Left ventricle myocardium superior (tissue), 1 donor: ENCODE data around the gene DNAI2. TPM values are rescaled to one million over a fixed set of nuclear protein-coding genes. Genes with fewer than 3 reads are reported as not detected.

Source experiments
- ATAC-seq: fragments of 200-7000 bp; cut with Tn5 transposase; one replicate; pipeline ENCODE4 v1.9.1; 2020; ENCODE audit warnings: mild to moderate bottlenecking, moderate library complexity
- DNase-seq: peaks from one replicate; pipeline ENCODE4 v3.0.0-alpha.2; 2020
- intact Hi-C: fragments of 100-400 bp; cut with micrococcal nuclease; formaldehyde crosslinking; loops from one replicate; pipeline ENCODE4 v1.11.0; 2022
- total RNA-seq: library from RNA; stranded (reverse); fragmentation: NEBNext Ultra II Directional; extraction: Animal tissue kit (Norgen Biotek cat#: 25700); gene quantifications from one replicate; pipeline ENCODE4 v1.2.1, GENCODE V29; 2021
- donor health status: DM: no; HTN: yes; CAD: no; lungs with severe emphysema.

The DNAI2 gene
- total RNA-seq, 1 donor from 2014 or later: not detected

DNA sequence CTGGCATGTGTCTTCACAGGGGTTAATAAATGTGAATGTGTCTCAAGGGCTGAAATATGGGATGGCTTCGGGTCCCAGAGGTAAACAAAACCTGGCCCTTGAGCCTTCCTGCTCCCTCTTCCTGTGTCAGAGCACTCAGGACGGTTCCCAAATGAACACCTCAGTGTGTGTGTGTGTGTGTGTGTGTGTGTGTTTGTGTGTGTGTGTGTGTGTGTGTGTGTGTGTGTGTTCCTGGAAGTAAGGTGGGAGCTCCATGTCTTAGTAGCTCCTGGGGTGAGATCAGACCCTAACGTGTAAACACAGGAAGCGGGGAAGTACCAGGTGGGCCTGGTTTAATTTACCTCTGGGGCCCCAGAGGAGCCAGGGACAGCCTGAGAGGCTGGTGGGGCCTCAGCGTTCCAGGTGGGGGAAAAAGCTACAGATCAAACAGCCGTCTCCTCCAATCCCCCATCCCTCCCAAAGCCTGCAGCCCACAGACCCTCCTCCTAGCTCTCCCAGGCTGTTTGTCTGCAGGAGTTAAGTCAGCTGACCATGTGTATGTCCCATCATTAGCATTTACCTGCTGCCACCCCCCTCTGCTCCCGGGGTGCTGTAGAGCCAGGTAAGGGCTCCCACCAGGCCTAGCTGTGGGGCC lies 58.1 kb downstream of the DNAI2 start:
- DNase-seq (no peak), ATAC-seq (no peak)
- intact Hi-C loops: no loop called here

DNA sequence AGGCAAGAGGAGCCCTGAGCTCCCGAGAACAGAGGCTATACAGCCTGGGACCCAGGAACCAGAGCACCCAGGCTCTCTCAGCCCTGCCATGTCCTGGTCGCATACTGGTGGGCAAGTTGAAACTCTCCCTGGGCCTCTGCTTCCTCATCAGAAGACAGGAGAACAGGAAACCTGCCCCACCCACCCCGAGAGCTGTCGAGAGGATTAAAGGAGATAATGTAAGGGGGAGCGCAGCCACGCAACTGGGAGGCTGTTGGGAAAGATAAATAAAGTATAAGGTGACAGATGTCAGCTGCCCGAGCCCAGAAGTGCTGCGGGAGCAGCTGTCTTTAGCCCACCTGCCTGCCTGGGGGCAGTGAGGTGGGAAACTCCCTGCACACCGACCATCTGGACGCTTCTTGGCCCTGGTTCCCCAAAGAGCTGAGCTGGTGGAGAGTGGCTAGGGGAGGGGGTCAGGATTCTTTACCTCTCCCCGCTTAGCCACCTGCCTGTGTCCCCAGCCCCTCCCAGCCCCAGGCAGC lies 58.8 kb downstream of the DNAI2 start:
- intact Hi-C loops: no loop called here
- ATAC-seq (no peak), DNase-seq (no peak)

DNA sequence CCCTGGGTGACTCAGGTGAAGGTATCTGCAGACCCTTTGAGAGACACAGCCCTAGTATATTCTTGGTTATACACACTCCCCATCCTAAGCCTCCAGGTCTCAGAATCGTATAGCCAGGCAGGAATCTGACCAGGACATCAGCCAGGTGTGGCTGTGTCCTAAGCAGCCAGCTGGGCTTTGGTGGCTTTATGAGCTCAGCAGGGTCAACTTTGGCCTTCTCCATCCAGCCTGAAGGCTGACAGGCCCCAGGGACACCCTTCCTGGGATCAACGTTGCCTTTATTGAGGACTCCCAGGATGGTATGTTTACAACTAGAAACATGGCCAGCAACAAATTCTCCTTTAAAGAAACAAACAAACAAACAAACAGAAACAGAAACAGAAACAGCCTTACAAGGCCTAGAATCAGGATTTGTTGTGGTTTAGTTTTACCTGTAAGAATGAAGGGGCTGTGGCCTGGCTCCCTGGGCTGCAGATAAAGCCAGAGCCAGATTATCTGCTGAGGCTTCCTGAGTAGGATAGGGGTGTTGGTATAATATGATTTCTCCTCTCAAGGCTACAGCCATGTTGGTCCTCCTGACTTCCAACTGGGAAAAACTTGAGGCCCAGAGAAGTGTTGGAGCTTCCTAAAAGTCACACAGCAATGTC lies 60.5 kb downstream of the DNAI2 start:
- DNase-seq (no peak), ATAC-seq (no peak)
- intact Hi-C loops: no loop called here

DNA sequence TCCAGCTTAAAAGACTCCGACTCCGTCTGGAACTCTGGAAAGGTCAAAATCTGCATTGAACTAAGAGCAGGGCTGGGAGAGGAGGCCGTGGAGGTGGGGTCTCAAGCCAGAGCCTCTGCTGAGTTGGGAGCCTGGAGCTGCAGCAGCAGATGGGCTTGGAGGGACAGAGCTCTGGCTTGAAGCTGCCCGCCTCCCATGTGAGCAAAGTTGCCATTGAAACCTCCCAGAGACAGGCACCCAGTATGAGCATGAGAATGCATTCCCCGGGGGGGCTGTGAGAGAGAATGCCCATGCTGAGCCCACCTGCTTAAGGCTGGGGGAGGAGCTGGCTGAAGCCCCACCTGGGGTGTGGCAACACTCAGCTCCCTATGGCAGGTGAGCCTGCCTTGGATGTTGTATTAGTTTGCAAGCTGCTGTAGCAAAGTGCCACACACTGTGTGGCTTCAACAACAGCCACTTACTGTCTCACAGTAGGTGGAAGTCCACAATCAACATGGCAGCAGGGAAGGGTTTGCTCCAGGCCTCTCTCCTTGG lies 61.6 kb downstream of the DNAI2 start:
- ATAC-seq (no peak), DNase-seq (no peak)
- intact Hi-C loops: no loop called here

DNA sequence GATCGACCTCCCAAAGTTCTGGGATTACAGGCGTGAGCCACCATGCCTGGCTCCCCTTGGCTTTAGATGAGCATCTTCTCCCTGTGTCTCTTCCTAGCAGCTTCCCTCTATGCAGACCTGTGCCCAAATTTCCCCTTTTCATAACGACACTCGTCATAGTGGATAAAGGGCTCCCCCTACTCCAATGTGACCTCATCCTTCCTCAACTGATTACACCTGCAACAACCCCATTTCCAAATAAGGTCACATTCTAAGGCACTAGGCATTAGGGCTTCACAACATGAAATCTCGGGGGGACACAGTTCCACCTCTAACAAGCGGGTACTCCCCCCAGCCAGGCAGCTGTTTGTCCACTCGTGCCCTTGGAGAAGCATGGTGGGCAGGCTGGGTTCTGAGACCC lies 62.3 kb downstream of the DNAI2 start:
- ATAC-seq (no peak), DNase-seq (no peak)
- intact Hi-C loops: no loop called here

DNA sequence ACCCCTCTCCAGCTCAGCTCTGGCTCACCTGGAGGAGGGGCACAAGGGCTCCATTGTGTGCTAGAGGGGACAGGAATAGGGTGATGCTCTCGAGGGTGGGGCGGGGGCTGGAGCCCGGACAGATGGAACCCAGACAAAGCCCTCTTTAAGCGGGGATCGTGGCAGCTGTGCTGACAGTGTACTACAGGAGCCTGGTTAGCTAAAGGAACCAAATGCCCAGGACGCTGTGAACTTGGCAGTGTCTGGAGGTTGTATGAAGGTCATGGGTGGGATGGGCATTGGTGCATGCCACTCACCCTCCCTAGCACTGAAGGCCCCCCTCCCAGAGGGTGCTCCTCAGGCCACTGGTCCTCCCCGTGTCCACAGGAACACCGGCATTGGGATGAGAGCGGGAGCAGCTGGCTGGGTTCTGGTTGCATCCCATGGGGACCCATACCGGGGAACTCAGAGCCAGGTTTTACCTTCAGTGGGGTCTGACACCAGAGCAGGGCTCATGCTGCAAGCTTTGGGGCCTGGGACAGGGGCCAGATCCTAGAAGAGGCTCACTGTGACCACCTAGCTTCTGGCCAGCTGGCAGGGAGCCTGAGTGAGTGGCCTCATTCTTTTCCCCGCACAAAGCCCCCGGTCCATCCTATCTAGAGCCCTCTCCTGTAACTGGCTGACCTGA lies 63.9 kb downstream of the DNAI2 start:
- no peak for DNase-seq
- no peak for ATAC-seq
- intact Hi-C loops: no loop called here

DNA sequence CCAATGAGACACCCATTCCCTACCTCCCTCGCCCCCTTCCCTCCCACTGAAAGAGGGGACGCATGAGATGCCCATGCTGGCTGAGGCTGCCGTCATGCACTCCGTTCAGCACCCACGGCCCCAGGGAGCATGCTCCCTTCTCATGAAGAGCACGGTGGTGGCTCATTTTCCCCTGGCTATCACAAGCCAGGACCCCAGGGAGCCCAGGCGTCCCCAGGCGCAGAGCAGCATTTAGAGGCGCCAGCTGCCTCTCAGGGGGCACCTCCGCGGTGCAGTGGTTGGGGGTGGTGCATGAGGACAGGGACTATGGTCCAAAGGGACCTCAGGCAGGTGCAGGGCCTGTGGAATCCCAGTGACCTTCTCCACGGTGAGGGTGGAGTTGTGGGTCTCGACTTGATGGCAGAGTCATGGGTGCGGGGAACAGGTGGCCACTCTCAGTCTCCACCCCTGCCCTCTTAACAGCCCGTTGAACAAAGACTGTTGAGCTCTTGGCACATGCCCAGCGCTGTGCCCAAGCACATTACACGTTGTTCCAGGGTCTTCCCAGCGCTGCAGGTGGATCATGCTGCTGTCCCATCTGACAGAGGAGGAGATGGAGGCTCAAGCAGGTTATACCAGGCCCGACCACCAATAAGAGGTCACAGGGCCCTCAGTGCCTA lies 65.6 kb downstream of the DNAI2 start:
- intact Hi-C loops: no loop called here
- ATAC-seq (no peak), DNase-seq (no peak)

DNA sequence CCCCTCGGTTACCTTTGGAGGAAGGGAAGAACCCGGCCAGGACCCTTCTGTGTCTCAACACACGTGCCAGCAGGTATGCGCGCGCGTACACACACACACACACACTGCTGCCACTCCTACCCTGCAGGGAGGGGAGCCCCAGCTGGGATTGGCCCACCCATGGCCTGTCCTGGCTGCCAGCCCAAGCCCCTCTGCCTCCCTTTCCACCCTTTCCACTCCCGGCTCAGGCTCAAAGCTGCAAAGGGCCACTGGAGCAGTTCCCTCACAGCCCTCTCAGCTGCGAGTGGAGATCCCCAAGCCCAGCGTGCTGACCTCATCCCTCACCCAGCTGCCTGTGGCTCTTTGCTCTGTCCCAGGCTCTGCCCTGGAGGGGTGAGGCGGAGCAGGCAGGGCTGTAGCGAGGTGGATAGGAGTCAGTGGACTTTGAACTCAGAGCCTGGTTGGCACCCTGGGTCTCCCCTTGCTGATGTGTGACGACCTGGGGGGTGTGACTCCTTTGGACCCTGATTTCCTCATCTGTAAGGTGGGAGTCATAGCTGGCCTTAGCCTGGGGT lies 66.5 kb downstream of the DNAI2 start:
- ATAC-seq: no peak
- no peak for DNase-seq
- intact Hi-C loops: no loop called here

DNA sequence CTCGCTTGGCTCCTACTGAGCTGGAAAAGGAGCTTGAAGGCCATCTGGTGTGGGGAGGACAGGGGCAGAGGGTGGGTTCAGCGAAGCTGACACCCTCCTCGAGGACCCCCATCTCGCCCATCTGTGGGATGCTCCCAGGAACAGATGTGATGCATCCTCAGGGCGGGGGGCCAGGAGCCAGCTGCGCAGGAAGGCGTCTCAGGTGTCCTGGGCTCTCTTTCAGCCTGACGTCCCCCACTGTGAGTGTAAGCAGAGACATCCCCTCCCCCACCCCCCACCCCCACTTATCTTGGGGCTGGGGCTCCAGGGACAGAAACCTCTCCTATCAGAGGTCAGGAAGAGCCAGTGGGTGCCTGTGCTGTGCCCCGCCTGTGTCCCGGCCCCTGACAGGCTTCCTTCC lies 68.2 kb downstream of the DNAI2 start:
- intact Hi-C loops: no loop called here
- DNase-seq: no peak
- no peak for ATAC-seq

DNA sequence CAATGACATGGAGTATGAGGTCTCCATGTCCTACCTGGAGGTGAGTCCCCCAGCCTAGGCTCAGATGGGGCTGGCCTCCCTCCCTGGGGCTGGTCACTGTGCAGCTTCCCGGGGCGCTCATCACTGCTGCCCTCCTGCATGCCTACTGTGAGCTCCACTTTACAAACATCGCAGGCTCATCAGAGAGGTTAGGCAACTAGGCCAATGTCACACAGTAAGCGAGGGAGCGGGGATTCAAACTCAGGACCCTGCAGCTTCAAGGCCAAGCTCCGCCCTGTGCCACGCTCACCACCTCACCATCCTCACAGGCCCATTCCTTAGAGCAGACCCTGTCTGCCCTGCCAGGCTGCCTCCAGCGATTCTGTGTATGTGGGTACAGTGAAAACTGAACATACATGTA lies 69.1 kb downstream of the DNAI2 start:
- no peak for DNase-seq
- intact Hi-C loops: no loop called here
- ATAC-seq: no peak

DNA sequence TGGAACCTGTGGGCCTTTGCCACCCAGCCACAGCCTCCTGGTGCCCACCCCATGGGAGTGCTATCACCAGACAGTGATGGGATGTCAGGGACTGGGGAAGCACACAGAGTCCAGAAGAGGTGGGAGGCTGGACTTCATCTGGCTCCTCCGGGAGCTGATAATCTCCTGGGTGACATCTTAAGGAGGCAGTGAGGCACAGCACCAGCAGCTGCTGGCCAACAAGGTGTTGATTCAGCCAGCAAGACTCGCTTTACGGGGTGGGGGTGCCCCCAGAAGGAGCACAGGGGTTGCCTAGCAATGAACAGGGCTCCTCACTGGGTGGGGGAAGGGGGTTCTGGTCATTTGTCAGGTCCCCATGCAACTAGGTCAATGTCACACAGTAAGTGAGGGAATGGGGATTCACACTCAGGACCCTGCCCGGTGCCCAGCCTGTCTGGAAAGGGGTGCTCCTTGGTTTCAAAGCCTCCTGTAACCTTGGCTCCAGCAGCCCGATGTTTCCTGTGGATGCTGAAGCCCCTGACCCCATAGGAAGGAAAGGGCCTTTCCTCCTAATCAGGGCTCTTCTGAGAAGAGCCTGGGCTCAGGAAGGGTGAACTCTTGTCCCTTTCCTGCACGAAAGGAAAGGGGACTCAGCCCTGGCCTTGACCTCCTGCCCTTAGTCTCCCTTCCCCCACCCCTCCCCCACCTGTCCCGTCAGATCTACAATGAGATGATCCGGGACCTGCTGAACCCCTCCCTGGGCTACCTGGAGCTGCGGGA lies 69.7 kb downstream of the DNAI2 start:
- intact Hi-C loops: no loop called here
- ATAC-seq: no peak
- DNase-seq: no peak

DNA sequence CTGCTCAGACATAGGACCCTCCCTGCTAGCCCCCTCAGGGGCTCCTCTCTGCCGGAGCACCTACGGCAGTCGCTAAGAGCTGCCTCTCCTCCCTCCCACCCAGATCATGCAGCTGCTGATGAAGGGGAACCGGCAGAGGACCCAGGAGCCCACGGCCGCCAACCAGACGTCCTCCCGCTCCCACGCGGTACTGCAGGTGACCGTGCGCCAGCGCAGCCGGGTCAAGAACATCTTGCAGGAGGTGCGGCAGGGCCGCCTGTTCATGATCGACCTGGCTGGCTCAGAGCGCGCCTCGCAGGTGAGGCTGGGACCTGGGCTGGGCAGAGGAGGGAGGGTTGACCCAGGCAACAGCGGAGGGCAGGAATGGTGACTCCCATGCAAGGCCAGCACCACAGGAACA lies 70.6 kb downstream of the DNAI2 start:
- ATAC-seq (no peak), DNase-seq (no peak)
- intact Hi-C loops: no loop called here

DNA sequence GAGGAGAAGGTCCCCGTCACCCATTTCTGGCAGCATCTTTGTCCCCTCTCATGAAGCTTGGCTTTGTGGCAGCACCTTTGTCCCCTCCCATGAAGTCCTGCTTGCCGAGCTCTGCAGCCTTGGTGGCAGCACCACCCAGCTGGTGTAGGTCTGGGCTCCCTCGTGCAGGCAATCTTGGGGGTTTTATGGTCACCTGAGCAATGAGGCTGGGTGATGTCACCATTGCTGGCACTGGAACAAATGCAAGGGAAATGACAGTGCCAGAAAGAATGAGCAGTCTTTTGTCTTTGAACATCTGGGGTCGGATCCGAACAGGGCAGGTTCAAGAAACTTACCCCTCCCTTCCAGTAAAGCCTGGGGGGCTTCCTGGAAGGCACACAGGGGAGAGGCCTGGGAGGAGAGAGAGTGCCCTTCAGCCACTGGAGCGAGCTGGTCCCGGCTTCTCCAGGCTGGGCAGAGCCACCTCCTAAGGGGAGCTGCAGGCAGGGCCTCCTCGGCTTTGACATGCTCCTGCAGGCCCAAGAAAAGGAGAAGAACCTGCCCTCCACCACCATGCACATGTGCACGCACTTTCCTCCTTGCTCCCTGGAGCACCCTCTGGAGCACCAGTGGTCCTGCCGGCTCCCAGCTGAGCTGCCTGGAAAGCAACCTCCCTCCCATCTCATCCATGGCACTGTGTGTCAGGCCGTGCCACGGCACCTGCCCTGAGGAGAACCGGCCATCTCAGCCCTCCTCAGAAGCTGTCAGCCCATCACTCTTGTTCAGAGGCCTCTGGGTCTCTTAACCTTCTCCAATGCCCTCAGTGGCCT lies 71.6 kb downstream of the DNAI2 start:
- intact Hi-C loops: no loop called here
- DNase-seq (no peak), ATAC-seq (no peak)

DNA sequence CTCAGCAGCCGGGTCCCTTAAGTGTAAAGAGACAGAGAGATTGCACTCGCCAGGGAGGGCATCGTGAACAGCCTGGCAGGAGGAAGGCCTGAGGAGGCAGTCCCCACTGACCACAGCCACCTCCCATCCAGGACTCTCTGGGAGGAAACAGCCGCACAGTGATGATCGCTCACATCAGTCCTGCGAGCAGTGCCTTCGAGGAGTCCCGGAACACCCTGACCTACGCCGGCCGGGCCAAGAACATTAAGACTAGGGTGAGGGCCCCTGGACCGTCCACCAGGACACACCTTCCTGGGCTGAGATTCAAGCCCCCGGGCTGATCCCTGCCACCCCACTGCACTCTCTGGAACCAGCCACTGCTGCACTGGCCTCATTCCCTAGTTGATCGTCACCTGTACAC lies 73.6 kb downstream of the DNAI2 start:
- DNase-seq (no peak), ATAC-seq (no peak)
- intact Hi-C loops: no loop called here

DNA sequence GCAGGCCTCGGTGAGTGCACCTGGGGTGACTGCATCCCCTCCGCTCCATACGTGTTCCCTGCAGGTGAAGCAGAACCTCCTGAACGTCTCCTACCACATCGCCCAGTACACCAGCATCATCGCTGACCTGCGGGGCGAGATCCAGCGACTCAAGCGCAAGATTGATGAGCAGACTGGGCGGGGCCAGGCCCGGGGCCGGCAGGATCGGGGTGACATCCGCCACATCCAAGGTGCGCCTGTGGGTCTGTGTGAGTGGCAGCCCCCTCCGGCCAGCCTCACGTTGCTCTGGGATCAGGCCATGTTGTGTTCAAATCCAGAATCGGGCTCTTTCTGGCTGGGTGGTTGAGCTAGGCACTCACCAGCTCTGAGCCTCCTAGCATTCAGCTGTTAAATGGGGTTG lies 75.1 kb downstream of the DNAI2 start:
- no peak for DNase-seq
- intact Hi-C loops: no loop called here
- no peak for ATAC-seq

DNA sequence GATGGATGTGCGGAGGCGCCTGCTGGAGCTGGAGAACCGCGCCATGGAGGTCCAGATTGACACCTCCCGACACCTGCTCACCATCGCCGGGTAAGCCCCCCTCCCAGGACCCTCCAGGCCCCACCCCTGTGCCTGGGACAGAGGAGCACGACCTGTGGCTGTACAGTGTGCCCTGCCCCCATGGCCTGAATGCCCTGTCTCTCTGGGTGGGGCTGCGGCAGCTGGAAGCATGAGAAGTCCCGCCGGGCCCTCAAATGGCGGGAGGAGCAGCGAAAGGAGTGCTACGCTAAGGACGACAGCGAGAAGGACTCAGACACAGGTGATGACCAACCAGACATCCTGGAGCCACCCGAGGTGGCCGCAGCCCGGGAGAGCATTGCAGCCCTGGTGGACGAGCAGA lies 76.5 kb downstream of the DNAI2 start:
- intact Hi-C loops: loop anchor here (10.0 kb wide), 1 partner anchor 46 kb away; no protein-coding TSS in a partner anchor
- ATAC-seq: no peak
- no peak for DNase-seq

DNA sequence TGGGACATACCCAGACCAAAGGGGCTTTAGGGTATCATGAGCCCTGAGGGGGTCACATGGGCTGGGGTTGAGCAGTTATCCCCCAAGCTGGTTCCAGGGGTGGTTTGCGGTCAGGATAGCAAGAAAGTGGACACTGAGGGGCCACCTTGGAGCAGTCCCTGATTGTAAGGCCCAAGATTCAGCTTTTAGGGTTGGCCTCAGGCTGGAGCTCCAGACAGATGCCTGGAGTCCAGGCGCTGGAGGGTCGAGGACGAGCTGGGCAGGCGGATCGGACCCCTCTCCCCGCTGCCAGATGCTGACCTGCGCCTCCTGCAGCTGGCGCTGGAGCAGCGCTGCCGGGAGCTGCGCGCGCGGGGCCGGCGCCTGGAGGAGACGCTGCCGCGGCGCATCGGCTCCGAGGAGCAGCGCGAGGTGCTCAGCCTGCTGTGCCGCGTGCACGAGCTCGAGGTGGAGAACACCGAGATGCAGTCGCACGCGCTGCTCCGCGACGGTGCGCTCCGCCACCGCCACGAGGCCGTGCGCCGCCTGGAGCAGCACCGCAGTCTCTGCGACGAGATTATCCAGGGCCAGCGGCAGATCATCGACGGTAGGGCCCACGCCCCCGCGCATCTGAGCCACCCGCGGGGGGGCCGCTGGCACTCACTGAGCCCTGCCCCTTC lies 77.6 kb downstream of the DNAI2 start:
- intact Hi-C loops: loop anchor here (10.0 kb wide), 1 partner anchor 47 kb away; no protein-coding TSS in a partner anchor
- ATAC-seq (no peak), DNase-seq (no peak)
